Transverse colon (tissue), 4 donors: Measurements from ENCODE around the gene DDX27.

ENCODE experiments used
- CTCF ChIP-seq, 5 experiments: fragments of 200-600 bp in 3 of 5; fragments of 450-650 bp in 2 of 5; sonication (generic) in 3 of 5; IDR thresholded peaks; 1 replicate in 2 of 5; 2 replicates in 3 of 5; pipeline ENCODE4 v1.5.1; 2016 to 2017; ENCODE audit warnings: antibody characterized with exemption in 5 of 5, inconsistent platforms in 3 of 5, mild to moderate bottlenecking in 2 of 5, moderate library complexity in 1 of 5
- POLR2A ChIP-seq: fragments of 450-650 bp; IDR thresholded peaks from one replicate; pipeline ENCODE4 v1.6.1; 2016; ENCODE audit warnings: antibody characterized with exemption, mild to moderate bottlenecking, moderate library complexity
- POLR2AphosphoS5 ChIP-seq, 3 donors: sonication (generic); formaldehyde crosslinking; IDR thresholded peaks; one replicate each; pipeline ENCODE4 v1.6.1; 2016; ENCODE audit warnings: antibody characterized with exemption in 3 of 3

DNA sequence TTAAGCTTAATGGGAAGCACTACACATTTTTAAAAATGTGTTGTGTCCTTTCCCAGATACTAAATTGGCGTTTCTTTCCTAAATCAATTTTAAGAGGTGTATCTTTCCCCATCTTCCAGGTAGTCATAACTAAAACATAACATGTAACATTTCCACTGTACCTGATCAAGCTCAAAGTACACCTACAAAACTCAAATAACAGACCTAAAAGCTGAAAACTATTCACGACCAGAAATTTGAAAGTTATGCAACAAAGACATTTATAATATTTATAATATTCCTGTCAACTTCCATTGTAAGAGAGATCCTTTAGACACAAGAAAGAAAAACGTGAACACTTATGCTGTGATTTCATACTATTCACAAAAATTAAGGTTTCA, 34.5 kb upstream of the DDX27 start:
- no peak for TF ChIP-seq CTCF (IDR thresholded peaks at IDR 0.05)
- no peak for TF ChIP-seq POLR2A
- TF ChIP-seq POLR2AphosphoS5 (IDR thresholded peaks at IDR 0.05) = no peak
